ENCODE results near the gene GOLGA1.
"Not testable (repeated sequence)": the region's sequence is repeated elsewhere in the genome, so short reads cannot be mapped to it uniquely, and the experiment has no call there.

GOLGA1 gene

DNA sequence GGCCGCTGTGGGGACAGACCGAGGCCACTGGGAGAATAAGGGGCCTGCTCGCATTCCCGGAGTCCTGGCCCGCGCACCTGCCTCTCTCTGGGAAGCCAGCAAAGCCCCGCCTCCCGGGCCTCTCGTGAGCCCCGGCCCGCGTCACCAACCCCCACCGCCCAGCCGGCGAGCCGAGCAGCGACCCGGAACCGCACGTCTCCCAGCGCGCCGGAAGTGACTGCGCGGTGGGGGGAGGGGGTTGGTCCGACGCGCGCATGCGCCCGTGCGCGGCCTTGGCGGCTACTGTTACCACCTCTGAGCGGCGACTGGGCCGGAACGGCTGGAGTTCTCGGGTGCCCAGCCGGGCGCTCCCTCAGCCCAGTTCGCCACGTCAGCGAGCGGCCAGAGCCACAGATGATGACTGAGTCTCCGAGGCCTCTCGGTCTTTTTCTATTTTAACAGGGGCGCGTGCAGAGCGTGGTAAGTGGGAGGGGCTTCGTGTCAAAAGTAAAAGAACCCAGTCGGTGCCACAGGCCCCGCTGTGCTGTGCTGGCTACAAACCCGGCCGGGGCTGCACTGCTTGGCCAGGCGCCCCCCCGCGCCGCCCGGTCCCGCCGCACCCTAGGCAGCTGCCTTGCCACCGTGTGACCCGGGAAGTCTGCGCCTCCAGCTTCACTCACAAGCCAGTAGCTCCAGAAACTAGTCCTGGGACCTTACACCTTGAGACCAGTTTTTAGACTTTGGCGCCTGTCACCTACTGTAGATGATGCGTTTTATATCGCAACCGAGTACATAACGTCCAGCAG, at the start of gene GOLGA1:
Gene GOLGA1 (minus strand): TSS at position 190 of the 785 bp plus-strand sequence. CDS start 2,372 bp downstream, outside the sequence.
- DNase-seq: peak; percentile 93 to 95

DNA sequence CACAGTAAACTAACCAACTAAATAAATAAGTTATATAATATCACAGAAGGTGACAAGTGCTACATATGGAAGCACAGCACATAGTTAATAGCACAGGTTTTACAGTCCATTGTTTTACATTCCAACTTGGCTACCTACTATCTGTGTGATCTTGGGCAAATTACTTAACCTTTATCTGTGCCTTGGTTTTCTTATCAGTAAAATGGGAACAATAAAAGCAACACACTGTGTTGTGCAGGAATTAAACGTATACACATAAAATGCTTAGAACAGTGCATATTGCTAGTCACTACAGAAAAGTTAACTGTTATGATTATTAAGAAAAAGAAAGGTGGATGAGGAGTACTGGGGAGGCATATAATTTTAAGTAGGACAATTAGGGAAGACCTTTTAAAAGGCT, 42.8 kb upstream of the GOLGA1 start:
- DNase-seq: no peak

GRCh38 chr9:124980431-124980830, 39.5 kb upstream of the GOLGA1 start:
- DNase-seq: no peak

- no peak for DNase-seq
Measured at GRCh38 chr9:124975131-124975530, 34.2 kb upstream of the GOLGA1 start.

GRCh38 chr9:124973807-124974206, 32.9 kb upstream of the GOLGA1 start:
- DNase-seq: no peak

DNA sequence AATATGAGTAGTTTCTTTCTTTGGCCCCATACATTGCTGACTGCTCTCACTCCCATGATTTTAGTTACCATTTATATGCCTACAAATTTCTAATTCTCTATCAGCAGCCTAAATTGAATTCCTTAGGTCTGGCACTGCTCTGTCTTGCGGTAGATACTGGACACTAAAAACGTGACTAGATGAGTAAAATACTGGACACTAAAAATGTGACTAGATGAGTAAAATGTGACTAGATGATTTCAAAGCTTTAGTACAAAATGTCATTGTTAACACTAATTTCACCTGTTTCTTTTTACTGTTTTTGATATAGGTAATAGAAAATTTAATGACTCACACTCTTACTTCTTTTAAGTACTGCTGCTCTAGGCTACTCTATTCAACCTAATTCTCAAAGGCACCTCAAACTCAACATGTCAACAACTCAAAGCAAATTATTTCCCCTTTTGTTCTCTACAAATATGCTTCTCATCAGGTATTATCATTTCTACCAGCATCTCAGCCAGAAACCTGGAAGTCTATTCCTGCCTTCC, 31.4 kb upstream of the GOLGA1 start:
- no peak for DNase-seq

- no peak for DNase-seq
Measured at GRCh38 chr9:124969401-124969800, 28.5 kb upstream of the GOLGA1 start.

DNA sequence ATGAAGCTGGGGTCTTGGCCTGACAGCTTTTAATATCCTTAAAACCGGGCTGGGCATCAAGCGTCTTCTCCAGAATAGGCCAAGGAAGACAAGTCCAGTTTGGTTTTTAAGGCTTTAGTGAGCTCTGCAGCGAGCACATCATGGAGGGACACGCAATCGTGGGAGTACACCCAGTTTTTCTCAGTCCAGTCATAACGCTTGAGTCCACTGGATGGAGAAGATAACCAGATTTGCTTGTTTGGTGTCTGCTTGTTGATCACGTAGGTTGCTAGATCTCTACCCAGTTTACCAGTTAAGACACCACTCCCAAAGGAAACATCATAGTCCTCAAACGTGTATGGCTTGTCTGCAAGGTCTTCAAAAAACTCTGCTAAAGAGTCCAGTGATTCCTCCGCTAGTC, 27.4 kb upstream of the GOLGA1 start:
- no peak for DNase-seq

DNA sequence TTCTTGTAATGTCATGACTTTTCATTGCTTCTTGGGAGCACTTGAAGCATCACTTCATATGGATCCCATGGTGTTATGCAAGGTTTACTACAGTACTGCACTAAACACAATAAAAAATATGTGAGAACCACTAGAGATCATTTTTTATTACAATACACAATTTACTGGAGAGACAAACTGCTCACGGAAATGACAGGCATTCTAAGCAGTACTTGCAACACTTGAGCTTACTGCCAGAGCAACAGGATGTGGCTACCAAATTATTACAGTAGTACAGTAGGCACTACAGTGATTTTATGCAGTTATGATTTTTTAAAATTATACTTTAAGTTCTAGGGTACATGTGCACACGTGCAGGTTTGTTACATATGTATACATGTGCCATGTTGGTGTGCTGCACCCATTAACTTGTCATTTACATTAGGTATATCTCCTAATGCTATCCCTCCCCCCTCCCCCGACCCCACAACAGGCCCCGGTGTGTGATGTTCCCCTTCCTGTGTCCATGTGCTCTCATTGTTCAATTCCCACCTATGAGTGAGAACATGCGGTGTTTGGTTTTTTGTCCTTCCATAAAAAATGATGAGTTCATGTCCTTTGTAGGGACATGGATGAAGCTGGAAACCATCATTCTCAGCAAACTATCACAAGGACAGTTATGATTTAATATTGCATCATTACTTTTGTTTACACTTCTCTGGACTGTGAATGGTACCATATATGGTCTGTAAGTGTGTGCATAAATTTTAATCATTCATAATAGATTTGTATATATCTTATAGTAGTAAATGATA, 25.1 kb upstream of the GOLGA1 start:
- DNase-seq: peak; percentile 15 to 57

GRCh38 chr9:124964604-124965003, 23.7 kb upstream of the GOLGA1 start:
- no peak for DNase-seq

DNA sequence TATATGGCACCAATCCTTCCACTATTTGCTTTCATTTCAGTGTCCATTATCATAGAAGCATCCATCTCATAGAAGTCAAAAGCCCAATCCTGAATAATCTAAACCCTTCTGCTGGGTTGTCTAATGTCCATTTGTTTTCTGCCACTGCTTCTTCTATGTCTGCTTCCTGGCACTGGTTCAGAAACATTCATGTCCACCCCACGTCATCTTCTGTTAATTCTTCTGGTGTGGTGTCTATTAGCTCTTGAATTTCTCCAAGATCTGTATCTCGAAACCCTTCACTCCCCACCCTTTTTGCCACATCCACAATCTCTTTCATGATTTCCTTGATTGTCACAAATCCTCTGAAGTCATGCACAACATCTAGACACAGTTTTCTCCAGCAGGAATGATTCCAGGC, 23.2 kb upstream of the GOLGA1 start:
- DNase-seq: no peak

- no peak for DNase-seq
Measured at GRCh38 chr9:124960409-124960752, 19.5 kb upstream of the GOLGA1 start.

DNA sequence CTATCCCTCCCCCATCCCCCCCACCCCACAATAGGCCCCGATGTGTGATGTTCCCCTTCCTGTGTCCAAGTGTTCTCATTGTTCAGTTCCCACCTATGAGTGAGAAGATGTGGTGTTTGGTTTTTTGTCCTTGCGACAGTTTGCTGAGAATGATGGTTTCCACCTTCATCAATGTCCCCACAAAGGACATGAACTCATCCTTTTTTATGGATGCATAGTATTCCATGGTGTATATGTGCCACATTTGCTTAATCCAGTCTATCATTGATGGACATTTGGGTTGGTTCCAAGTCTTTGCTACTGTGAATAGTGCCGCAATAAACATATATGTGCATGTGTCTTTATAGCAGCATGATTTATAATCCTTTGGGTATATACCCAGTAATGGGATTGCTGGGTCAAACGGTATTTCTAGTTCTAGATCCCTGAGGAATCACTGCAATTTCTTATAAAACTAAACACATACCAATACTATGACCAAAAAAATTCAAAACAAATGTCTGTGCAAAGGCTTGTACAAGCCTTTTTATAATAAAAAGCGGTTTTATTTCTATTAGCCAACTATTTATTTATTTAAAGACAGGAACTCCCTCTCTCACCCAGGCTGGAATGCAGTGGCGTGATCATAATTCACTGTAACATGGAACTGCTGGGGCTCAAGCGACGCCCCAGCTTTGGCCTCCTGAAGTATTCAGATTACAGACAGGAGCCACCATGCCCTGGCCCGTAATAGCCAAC, 19.0 kb upstream of the GOLGA1 start:
- not testable (repeated sequence) for DNase-seq

DNA sequence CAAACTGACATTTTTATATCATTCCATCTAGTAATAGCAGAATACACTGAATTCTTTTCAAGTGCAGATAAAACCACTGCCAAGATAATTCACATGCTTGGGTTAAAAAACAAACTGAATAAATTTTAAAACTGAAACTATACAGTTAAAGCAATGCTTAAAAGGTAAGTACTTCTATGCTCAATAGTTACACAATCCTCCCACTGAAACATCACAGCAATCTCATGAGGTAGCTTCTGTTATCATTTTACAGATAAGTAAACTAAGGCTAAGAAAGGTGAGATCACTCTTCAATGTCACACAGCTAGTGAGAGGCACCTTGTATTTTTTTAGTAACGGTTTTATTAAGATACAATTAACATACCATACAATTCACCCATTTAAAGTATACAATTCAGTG, 13.4 kb upstream of the GOLGA1 start:
- no peak for DNase-seq

- DNase-seq: no peak
Measured at GRCh38 chr9:124950050-124950718, 9.3 kb upstream of the GOLGA1 start.

DNA sequence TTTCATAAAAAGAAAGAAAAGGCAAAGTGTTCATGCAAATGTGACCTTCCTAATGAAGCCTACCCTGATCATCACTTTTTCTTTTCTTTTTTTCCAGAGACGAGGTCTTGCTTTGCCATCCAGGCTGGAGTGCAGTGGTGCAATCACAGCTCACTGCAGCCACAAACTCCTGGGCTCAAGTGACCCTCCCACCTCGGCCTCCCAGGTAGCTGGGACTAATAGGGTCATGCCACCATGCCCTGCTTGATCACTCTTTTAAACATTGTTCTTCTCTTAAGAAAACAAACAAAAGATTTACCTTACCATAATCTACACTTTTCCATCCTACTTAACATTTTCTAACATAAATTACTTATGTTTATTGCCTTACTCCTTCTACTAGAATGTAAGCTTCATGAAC, 8.5 kb upstream of the GOLGA1 start:
- DNase-seq: no peak

- no peak for DNase-seq
Measured at GRCh38 chr9:124947727-124948391, 7.0 kb upstream of the GOLGA1 start.

DNA sequence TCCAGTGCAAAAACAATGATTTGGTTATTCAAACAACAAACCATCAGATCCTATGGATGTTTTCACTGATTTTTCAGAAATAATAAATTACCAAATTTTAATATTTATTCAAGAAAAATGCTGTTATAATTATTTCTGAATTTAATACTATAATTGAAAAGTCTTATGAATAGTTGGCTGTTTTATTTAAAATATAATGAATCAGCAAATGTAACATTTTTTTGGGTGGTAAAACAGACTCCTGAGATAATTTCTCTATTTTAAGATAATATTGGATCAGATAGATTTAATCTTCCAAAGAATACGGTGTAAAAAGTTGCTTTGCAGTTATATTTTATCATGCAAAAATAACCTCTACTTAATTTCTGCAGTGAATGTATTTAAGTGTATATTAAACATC, 5.3 kb upstream of the GOLGA1 start:
- no peak for DNase-seq

DNA sequence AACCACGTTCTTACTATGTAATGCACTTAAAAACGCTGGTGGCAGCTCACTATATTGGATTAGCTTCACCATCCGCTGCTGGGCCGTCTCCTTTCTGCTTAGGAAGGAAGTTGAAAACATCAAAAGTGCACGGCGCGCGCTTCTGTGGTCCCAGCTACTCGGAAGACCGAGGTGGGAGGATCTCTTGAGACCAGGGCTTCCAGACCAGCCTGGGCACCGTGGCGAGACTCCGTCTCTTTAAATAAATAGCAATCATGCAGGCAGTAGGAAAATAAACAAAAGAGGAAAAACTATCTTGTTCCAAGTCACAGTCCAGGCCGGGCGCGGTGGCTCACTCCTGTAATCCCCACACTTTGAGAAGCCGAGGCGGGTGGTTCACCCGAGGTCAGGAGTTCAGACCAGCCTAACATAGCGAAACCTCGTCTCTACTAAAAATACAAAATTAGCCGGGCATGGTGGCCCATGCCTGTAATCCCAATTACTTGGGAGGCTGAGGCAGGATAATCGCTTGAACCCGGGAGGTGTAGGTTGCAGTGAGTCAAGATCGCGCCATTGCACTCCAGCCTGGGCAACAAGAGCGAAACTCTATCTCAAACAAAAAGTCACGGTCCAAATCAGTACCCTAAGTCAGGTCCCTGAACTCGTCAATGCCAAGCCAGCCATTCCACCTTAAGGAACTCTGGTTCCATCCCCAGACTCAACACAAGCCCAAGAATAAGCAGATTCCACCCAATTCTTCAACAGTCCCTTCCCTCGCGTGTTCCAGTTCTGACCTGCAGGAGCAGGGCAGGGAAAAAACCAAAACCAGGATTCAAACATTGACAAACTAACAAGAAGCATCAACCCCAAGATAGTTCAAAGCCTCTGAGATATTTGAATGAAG, 1.0 kb upstream of the GOLGA1 start:
- DNase-seq: peak; percentile 63 to 75

DNA sequence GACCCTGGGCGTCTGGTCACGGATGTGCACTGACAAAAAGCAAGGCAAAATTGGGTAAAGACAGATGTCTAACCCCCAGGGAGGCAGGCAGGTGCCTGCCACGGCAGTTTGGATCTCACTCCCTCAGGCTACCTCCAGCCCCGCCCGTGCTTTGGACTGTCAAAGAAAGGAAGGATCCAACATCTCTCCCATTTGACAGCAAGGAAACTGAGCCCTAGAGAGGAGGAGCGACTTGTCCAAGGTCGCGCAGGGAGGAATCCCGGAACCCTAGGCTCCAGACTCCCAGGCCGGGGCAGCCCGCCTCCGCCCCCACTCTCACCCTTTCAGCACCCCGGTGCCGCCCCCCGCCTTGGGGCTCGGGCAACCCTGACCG, 376 bp downstream of the GOLGA1 start:
- DNase-seq: no peak

DNA sequence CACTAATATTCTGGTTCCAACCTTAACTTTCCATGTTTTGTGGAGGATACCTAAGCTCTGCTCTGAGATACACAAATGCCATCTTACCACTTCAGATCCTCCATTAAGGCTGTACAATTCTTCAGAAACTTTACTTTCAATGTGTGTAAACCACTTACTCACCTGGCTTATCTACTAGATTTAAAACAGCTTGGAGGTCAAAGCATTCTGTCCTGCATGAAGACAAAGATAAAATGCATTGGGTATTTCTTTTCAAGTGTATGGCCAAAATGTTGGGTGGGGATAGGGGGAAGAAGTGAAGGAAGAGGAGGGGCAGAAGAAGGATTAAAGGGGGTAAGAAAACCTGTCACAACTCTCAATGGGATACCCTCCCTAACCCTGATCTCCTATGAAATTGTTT, 939 bp downstream of the GOLGA1 start:
- no peak for DNase-seq
